GM12878 (cell line): ENCODE results near the gene TFF1.

Source experiments
- BMI1 ChIP-seq: fragments of 450-650 bp; IDR thresholded peaks from 2 replicates; pipeline ENCODE4 v1.6.1; 2016; ENCODE audit warnings: mild to moderate bottlenecking, moderate library complexity, borderline replicate concordance
- BRCA1 ChIP-seq: IDR thresholded peaks from 2 replicates; pipeline ENCODE4 v1.6.1; 2011; ENCODE audit warnings: low read depth, low read length, improper control_type of control experiment
- CREM ChIP-seq: IDR thresholded peaks from 2 replicates; pipeline ENCODE4 v1.6.1; 2014; ENCODE audit warnings: antibody characterized with exemption, low read depth
- CTCF ChIP-seq, 3 experiments: IDR thresholded peaks in 2 of 3; conservative IDR thresholded peaks in 1 of 3; 2 replicates each; pipeline ENCODE4 v1.5.1; 2011; ENCODE audit warnings: low read depth in 3 of 3, low read length in 3 of 3, mild to moderate bottlenecking in 3 of 3, control low read depth in 2 of 3, moderate library complexity in 2 of 3, inconsistent platforms in 1 of 3, mixed read lengths in 1 of 3; ENCODE audit not compliant: control insufficient read depth in 2 of 3, insufficient read depth in 1 of 3; ENCODE audit errors: extremely low read depth in 1 of 3
- EZH2 ChIP-seq: IDR thresholded peaks from 2 replicates; pipeline ENCODE4 v1.6.1; 2012; ENCODE audit warnings: low read depth, mild to moderate bottlenecking, control low read depth, inconsistent platforms, low read length, borderline replicate concordance; ENCODE audit not compliant: control insufficient read depth
- FOXM1 ChIP-seq: IDR thresholded peaks from 2 replicates; pipeline ENCODE4 v1.6.1; 2012; ENCODE audit warnings: low read depth, mild to moderate bottlenecking, inconsistent platforms, low read length, moderate library complexity
- LARP7 ChIP-seq: fragments of 450-650 bp; IDR thresholded peaks from 2 replicates; pipeline ENCODE4 v1.6.1; 2017; ENCODE audit warnings: mild to moderate bottlenecking
- MAX ChIP-seq: IDR thresholded peaks from 2 replicates; pipeline ENCODE4 v1.6.1; 2012; ENCODE audit warnings: low read depth, low read length, improper control_type of control experiment
- NFIC ChIP-seq: IDR thresholded peaks from 2 replicates; pipeline ENCODE4 v1.6.1; 2012; ENCODE audit warnings: low read depth, mild to moderate bottlenecking, inconsistent platforms, low read length, moderate library complexity
- POLR2A ChIP-seq: IDR thresholded peaks from 2 replicates; pipeline ENCODE4 v1.6.1; 2011; ENCODE audit warnings: low read depth, mild to moderate bottlenecking, low read length
- RAD21 ChIP-seq: IDR thresholded peaks from 2 replicates; pipeline ENCODE4 v1.6.1; 2011; ENCODE audit warnings: mild to moderate bottlenecking, low read depth, low read length, moderate library complexity; ENCODE audit not compliant: insufficient read depth
- RELB ChIP-seq: fragments of 450-650 bp; IDR thresholded peaks from 2 replicates; pipeline ENCODE4 v1.6.1; 2017; ENCODE audit warnings: low read depth, mild to moderate bottlenecking, moderate library complexity
- TCF12 ChIP-seq: IDR thresholded peaks from 2 replicates; pipeline ENCODE4 v1.6.1; 2011; ENCODE audit warnings: low read depth, mild to moderate bottlenecking, low read length
- ZBTB40 ChIP-seq: fragments of 450-650 bp; IDR thresholded peaks from 2 replicates; pipeline ENCODE4 v1.6.1; 2016; ENCODE audit warnings: mild to moderate bottlenecking, moderate library complexity, borderline replicate concordance

- no peak for TF ChIP-seq TCF12
- no peak for TF ChIP-seq LARP7
- TF ChIP-seq CTCF (IDR thresholded peaks at IDR 0.05 in 2 of 3, conservative IDR thresholded peaks at IDR 0.05 in 1 of 3; ENCODE audit: control insufficient read depth in 2 of 3, extremely low read depth in 1 of 3, insufficient read depth in 1 of 3, low read depth in 3 of 3, low read length in 3 of 3) = no peak
- no peak for TF ChIP-seq BRCA1
- TF ChIP-seq FOXM1 = no peak
- no peak for TF ChIP-seq EZH2
- no peak for TF ChIP-seq MAX
- no peak for TF ChIP-seq BMI1
- TF ChIP-seq POLR2A = no peak
- no peak for TF ChIP-seq CREM
- no peak for TF ChIP-seq ZBTB40
- TF ChIP-seq RELB = no peak
- no peak for TF ChIP-seq RAD21
- no peak for TF ChIP-seq NFIC
Measured at GRCh38 chr21:42390193-42390592, 23.9 kb upstream of the TFF1 start.
